A549 (cell line): ENCODE results near the gene JAML. TPM values are rescaled to one million over a fixed set of nuclear protein-coding genes. Genes with fewer than 3 reads are reported as not detected.

Experiments used
- ATAC-seq, 2 experiments: fragments of 200-7000 bp in 1 of 2; fragments of >200 bp in 1 of 2; cut with Nextera tagmentation in 1 of 2; cut with Tn5 transposase in 1 of 2; 3 replicates each; pipeline versions ENCODE4 v1.8.0 to v1.9.1; 2018 to 2020; ENCODE audit warnings: mild to moderate bottlenecking in 1 of 2, moderate library complexity in 1 of 2
- CTCF ChIA-PET: fragments of 300-600 bp; sonication (Branson Sonifier 250); formaldehyde crosslinking; extraction: SDS; loops from one replicate; lab custom pipeline; 2021; ENCODE audit warnings: antibody characterized with exemption, inconsistent platforms; lab: Yijun Ruan, JAX
- POLR2A ChIA-PET: fragments of 350-600 bp; formaldehyde crosslinking; extraction: SDS; loops from one replicate; lab custom pipeline; 2021; ENCODE audit warnings: antibody characterized with exemption, inconsistent platforms; lab: Yijun Ruan, JAX
- DNase-seq, 2 experiments: peaks; one replicate each; pipeline versions ENCODE4 v3.0.0 to v3.0.0-alpha.2; 2011 to 2016; ENCODE audit warnings: low read depth in 1 of 2, low spot score in 1 of 2
- FAIRE-seq: peaks from 2 replicates; lab custom pipeline; 2011; peaks lifted over from hg19 to GRCh38; lab: Jason Lieb, UNC
- H3K27ac ChIP-seq, 2 experiments: fragments of >200 bp; sonication (Bioruptor Twin); formaldehyde crosslinking; 3 replicates each; pipeline ENCODE4 v1.5.1; 2016 to 2017
- H3K4me1 ChIP-seq: fragments of >200 bp; sonication (Bioruptor Twin); formaldehyde crosslinking; 3 replicates; pipeline ENCODE4 v1.6.1; 2016
- H3K4me2 ChIP-seq: fragments of >200 bp; sonication (Bioruptor Twin); formaldehyde crosslinking; 3 replicates; pipeline ENCODE4 v1.6.1; 2016
- H3K4me3 ChIP-seq: fragments of >200 bp; sonication (Bioruptor Twin); formaldehyde crosslinking; 3 replicates; pipeline ENCODE4 v1.5.1; 2016
- H3K9me3 ChIP-seq: fragments of >200 bp; sonication (Bioruptor Twin); formaldehyde crosslinking; 3 replicates; pipeline ENCODE4 v1.6.1; 2016
- BHLHE40 ChIP-seq: IDR thresholded peaks from 2 replicates; pipeline ENCODE4 v1.6.1; 2012; ENCODE audit warnings: low read depth, low read length, inconsistent platforms
- CBX2 ChIP-seq: fragments of 200-600 bp; sonication (generic); IDR thresholded peaks from 2 replicates; pipeline ENCODE4 v1.6.1; 2016; ENCODE audit warnings: low read depth, mild to moderate bottlenecking, borderline replicate concordance
- CBX8 ChIP-seq: fragments of 200-600 bp; sonication (generic); IDR thresholded peaks from 2 replicates; pipeline ENCODE4 v1.6.1; 2016
- EP300 ChIP-seq, 2 experiments: fragments of >200 bp; sonication (Bioruptor Twin); formaldehyde crosslinking; IDR thresholded peaks; 2 replicates in 1 of 2; 3 replicates in 1 of 2; pipeline ENCODE4 v1.6.1; 2016 to 2017
- HOXA7 ChIP-seq: fragments of 250-450 bp; sonication (Bioruptor Pico); IDR thresholded peaks from 2 replicates; pipeline ENCODE4 v1.5.0; 2020; ENCODE audit warnings: mild to moderate bottlenecking, moderate library complexity
- HOXB13 ChIP-seq: fragments of 250-450 bp; sonication (Bioruptor Pico); IDR thresholded peaks from 2 replicates; pipeline ENCODE4 v1.5.0; 2020; ENCODE audit warnings: low read depth, mild to moderate bottlenecking, moderate library complexity
- HOXB5 ChIP-seq: fragments of 250-450 bp; sonication (Bioruptor Pico); IDR thresholded peaks from 2 replicates; pipeline ENCODE4 v1.5.0; 2020; ENCODE audit warnings: mild to moderate bottlenecking, moderate library complexity
- JUN ChIP-seq, 2 experiments: fragments of >200 bp; sonication (Bioruptor Twin); formaldehyde crosslinking; IDR thresholded peaks; 2 replicates in 1 of 2; 3 replicates in 1 of 2; pipeline ENCODE4 v1.6.1; 2016 to 2017
- JUNB ChIP-seq: fragments of >200 bp; sonication (Bioruptor Twin); formaldehyde crosslinking; IDR thresholded peaks from 2 replicates; pipeline ENCODE4 v1.6.1; 2016
- KDM1A ChIP-seq: fragments of 200-600 bp; sonication (generic); IDR thresholded peaks from 2 replicates; pipeline ENCODE4 v1.6.1; 2016; ENCODE audit warnings: low read depth, mild to moderate bottlenecking
- MYC ChIP-seq: IDR thresholded peaks from 2 replicates; pipeline ENCODE4 v1.6.1; 2012; ENCODE audit warnings: mild to moderate bottlenecking, inconsistent platforms, low read length, improper control_type of control experiment, borderline replicate concordance
- RCOR1 ChIP-seq: fragments of 150-350 bp; IDR thresholded peaks from 2 replicates; pipeline ENCODE4 v1.6.1; 2014; ENCODE audit warnings: antibody characterized with exemption, low read length, low read depth
- RFX5 ChIP-seq: fragments of 450-650 bp; IDR thresholded peaks from 2 replicates; pipeline ENCODE4 v1.7.1; 2014; ENCODE audit warnings: antibody characterized with exemption, mild to moderate bottlenecking, moderate library complexity
- TFCP2L1 ChIP-seq: fragments of 250-450 bp; sonication (Bioruptor Pico); IDR thresholded peaks from 2 replicates; pipeline ENCODE4 v1.5.0; 2021; ENCODE audit warnings: mild to moderate bottlenecking
- ZNF302 ChIP-seq: fragments of 250-450 bp; sonication (Bioruptor Pico); IDR thresholded peaks from 2 replicates; pipeline ENCODE4 v1.9.0; 2021; ENCODE audit warnings: inconsistent platforms, mild to moderate bottlenecking, moderate library complexity
- WGBS: methylation state at CpG from one replicate; pipeline ENCODE4 v1.1.6; 2017; ENCODE audit errors: missing lambda C conversion rate; 5-methylcytosine and 5-hydroxymethylcytosine counted together
- polyA plus RNA-seq, 4 experiments: library from polyadenylated mRNA; depleted of rRNA in 3 of 4; stranded (reverse); fragments of >200 nt; fragmentation: RNase III in 1 of 4; extraction: RNeasy Plus Mini Kit Qiagen cat#74134 plus additional on column Dnase treatment in 1 of 4; gene quantifications; 2 replicates in 3 of 4; 3 replicates in 1 of 4; pipeline ENCODE4 v1.2.3, GENCODE V29; 2011 to 2017
- TF ChIP-seq, protein P1 (sequence below): IDR thresholded peaks from 2 replicates; pipeline ENCODE4 v1.6.1; 2012; ENCODE audit warnings: low read depth, borderline replicate concordance
- TF ChIP-seq, protein P2 (sequence below): fragments of >200 bp; sonication (Bioruptor Twin); formaldehyde crosslinking; IDR thresholded peaks from 3 replicates; pipeline ENCODE4 v1.6.1; 2016

JAML gene
- polyA plus RNA-seq, 2 of the 4 experiments (the other 2 are of a cell fraction) = not detected

DNA sequence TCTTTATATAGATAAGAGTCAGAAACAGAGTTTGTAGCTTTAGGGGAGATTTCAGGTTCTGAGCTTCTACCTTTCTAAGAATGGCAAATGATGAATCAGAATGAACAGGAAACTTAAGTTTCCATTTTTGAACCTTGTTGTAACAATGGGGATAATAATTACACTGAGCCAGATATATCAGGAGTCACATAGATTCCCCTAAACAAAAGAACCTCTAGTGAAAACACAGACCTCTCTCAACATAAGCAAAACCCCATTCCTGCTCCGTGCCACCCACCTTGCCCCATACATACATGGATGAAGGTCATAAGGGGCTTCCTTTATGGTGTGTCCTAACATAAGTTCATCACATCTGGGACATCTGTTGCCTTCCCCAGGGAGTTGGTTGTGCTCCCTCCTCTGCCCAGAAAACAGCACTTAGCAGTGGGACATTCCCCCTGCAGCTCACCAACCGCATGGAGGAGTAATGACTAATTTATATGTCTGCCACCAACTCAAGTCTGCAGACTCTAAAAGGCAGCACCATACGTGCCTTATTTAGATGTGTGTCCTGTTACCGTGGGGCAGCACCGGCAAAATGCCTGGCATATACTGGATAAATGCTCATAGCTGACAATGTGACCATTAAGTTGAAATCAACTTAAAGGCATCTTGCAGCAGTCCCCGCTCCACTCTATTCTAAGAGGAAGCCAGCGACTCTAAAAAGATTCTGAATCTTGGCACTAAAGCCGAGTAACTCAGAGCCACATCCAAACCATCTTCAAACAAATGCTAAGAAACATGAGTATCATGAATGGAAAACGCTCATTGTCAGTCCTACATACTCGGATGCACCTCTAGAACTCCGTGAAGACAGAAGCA is 8.0 kb downstream of the JAML start:
- ATAC-seq = no peak
- H3K4me2 ChIP-seq = no peak overlapping the region
- no peak overlapping the region for H3K27ac ChIP-seq
- H3K9me3 ChIP-seq = no peaks in the 10 kb centered on the region
- DNase-seq = no peak
- no peaks in the 10 kb centered on the region for H3K4me1 ChIP-seq
- ChIA-PET POLR2A (no interaction called here), CTCF (interaction anchor here (0.6 to 1.2 kb wide), 2 partner anchors 18 to 51 kb away, joined by 3 to 4 read pairs; no protein-coding TSS in a partner anchor)
- WGBS = 61% methylated on average over 11 of the region's 11 CpGs
- FAIRE-seq = no peak
- TF ChIP-seq HOXA7 (CRISPR knock-in tag) = no peak
- no peak overlapping the region for H3K4me3 ChIP-seq

DNA sequence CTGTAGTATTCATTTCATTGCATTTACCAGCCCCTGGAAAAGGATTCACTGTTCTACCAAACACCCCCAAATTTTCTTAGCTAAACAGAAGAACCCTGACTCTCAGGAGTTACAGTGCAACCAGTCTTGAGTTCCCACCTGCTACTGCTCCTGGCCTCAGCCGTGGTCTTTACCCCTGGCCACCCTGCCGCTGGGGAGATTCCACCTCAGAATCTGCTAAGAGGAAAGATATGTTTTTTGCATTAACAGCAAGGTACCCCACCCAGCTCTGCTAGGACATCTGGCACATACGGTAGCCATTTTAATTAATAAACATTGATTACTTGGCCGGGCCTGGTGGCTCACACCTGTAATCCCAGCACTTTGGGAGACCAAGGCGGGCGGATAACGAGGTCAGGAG is 9.0 kb downstream of the JAML start:
- Histone ChIP-seq H3K27ac (no peak overlapping the region), H3K4me2 (no peak overlapping the region), H3K9me3 (no peaks in the 10 kb centered on the region), H3K4me1 (no peaks in the 10 kb centered on the region), H3K4me3 (no peak overlapping the region)
- ChIA-PET CTCF (interaction anchor here (1.2 to 2.3 kb wide), 2 partner anchors 17 kb away, joined by 3 to 10 read pairs; no protein-coding TSS in a partner anchor), POLR2A (no interaction called here)
- ATAC-seq (no peak), DNase-seq (no peak), FAIRE-seq (no peak)
- TF ChIP-seq KDM1A (no peak), HOXB5 (no peak), RFX5 (no peak), EP300 (IDR thresholded peaks at IDR 0.05) (no peak)
- WGBS = 22% methylated on average over 7 of the region's 7 CpGs

DNA sequence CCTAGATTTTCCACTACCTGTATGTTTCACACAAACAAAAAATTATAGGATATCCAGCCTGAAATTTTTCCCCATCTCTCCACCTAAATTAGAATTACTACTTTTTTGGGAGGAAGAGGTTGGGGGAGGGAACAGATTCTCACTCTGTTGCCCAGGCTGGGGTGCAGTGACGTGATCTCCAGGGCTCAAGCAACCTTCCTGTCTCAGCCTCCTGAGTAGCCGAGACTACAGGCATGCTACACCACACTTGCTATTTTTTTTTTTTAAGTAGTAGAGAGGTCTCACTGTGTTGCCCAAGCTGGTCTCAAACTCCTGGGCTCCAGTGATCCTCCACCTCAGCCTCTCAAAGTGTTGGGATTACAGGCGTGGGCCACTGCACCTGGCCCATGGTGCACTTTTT is 9.5 kb downstream of the JAML start:
- Histone ChIP-seq H3K4me2 (no peak overlapping the region), H3K9me3 (no peaks in the 10 kb centered on the region), H3K27ac (no peak overlapping the region), H3K4me3 (no peak overlapping the region), H3K4me1 (no peaks in the 10 kb centered on the region)
- 70% methylated on average over 3 of the region's 3 CpGs for WGBS
- ChIA-PET POLR2A (no interaction called here), CTCF (interaction anchor here (1.7 to 2.3 kb wide), 2 partner anchors 13 to 16 kb away, joined by 4 to 10 read pairs; no protein-coding TSS in a partner anchor)
- ATAC-seq = no peak
- no peak for DNase-seq
- FAIRE-seq = no peak
- TF ChIP-seq CBX8 = no peak
- no peak for TF ChIP-seq CBX2
- TF ChIP-seq, protein P1, sequence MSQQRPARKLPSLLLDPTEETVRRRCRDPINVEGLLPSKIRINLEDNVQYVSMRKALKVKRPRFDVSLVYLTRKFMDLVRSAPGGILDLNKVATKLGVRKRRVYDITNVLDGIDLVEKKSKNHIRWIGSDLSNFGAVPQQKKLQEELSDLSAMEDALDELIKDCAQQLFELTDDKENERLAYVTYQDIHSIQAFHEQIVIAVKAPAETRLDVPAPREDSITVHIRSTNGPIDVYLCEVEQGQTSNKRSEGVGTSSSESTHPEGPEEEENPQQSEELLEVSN = no peak
- TF ChIP-seq JUN (IDR thresholded peaks at IDR 0.05) = no peak
- no peak for TF ChIP-seq KDM1A
- no peak for TF ChIP-seq EP300 (IDR thresholded peaks at IDR 0.05)
- no peak for TF ChIP-seq JUNB
- TF ChIP-seq MYC = no peak
- no peak for TF ChIP-seq ZNF302 (CRISPR knock-in tag)
- TF ChIP-seq, protein P2, sequence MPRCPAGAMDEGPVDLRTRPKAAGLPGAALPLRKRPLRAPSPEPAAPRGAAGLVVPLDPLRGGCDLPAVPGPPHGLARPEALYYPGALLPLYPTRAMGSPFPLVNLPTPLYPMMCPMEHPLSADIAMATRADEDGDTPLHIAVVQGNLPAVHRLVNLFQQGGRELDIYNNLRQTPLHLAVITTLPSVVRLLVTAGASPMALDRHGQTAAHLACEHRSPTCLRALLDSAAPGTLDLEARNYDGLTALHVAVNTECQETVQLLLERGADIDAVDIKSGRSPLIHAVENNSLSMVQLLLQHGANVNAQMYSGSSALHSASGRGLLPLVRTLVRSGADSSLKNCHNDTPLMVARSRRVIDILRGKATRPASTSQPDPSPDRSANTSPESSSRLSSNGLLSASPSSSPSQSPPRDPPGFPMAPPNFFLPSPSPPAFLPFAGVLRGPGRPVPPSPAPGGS = no peak

DNA sequence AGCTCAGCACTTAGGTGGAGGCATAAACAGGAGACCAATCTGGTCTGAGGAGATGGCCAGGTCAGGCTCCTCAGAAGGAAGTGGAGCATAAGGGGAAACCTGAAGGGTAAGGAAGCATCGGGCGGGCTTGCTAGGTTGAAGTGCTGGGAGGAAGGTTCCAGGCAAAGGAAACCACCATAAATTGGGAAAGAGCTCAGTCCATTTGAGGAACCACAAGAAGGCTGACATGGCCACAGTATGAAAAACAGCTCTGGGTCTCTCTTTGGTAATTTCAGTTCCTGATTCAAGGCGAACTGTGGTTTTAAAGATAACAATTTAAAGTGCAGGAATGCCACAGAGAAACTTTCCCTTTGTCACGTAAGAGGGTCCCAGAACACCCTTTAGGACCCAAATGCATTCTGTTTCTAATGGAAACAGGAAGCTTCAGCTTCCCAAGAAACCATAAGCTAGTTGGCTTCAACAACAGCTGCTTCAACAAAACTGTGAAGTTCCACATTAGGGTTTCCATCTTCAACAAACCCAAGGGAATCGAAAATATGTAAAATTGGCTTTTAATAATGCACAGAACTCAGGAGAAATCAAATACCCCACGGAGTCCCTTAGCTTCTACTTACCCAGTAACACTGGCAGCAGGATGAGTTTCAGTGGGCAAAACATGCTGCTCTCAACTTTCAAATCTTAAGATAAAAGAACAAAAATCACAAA is 10.4 kb downstream of the JAML start:
- ATAC-seq (no peak), DNase-seq (no peak), FAIRE-seq (no peak)
- H3K4me1 ChIP-seq = no peaks in the 10 kb centered on the region
- ChIA-PET POLR2A (no interaction called here), CTCF (interaction anchor here (1.7 to 2.3 kb wide), 3 partner anchors 12 to 15 kb away, joined by 4 to 10 read pairs (median 6); no protein-coding TSS in a partner anchor)
- WGBS = 32% methylated on average over 6 of the region's 6 CpGs
- H3K4me3 ChIP-seq = no peak overlapping the region
- no peak overlapping the region for H3K4me2 ChIP-seq
- TF ChIP-seq, protein P1 = no peak
- TF ChIP-seq HOXB13 (CRISPR knock-in tag) = no peak
- no peak for TF ChIP-seq TFCP2L1
- TF ChIP-seq BHLHE40 = no peak
- no peak for TF ChIP-seq ZNF302 (CRISPR knock-in tag)
- no peak for TF ChIP-seq CBX2
- TF ChIP-seq RCOR1 = no peak
- no peak for TF ChIP-seq JUN (IDR thresholded peaks at IDR 0.05)
- TF ChIP-seq, all 56 proteins: peak for 0
- no peak overlapping the region for H3K27ac ChIP-seq
- no peaks in the 10 kb centered on the region for H3K9me3 ChIP-seq
